Activated CD8-positive, alpha-beta T cell treated with anti-CD3 and anti-CD28 coated beads for 36 hours (primary cell): Measurements from ENCODE around the gene MIA3. TPM values are rescaled to one million over a fixed set of nuclear protein-coding genes. Genes with fewer than 3 reads are reported as not detected.

Source experiments
- ATAC-seq: fragments of 200-7000 bp; cut with Tn5 transposase; one replicate; pipeline ENCODE4 v1.10.0; 2021; ENCODE audit warnings: mild to moderate bottlenecking, moderate library complexity
- CTCF ChIA-PET: fragments of 350-600 bp; sonication (Branson Sonifier 250); formaldehyde crosslinking; loops from one replicate; lab custom pipeline; 2021; ENCODE audit warnings: antibody characterized with exemption; lab: Charles Lee
- POLR2A ChIA-PET: fragments of 350-600 bp; sonication (Branson Sonifier 250); formaldehyde crosslinking; loops from one replicate; lab custom pipeline; 2021; ENCODE audit warnings: antibody characterized with exemption; lab: Charles Lee
- DNase-seq: peaks from one replicate; pipeline ENCODE4 v3.0.0-alpha.2; 2020
- H3K27ac Mint-ChIP-seq: one replicate; pipeline ENCODE4 v1.8.0; 2021; ENCODE audit warnings: mild to moderate bottlenecking, mixed read lengths
- H3K27me3 Mint-ChIP-seq: one replicate; pipeline ENCODE4 v1.8.0; 2021; ENCODE audit warnings: mixed read lengths
- H3K36me3 Mint-ChIP-seq: one replicate; pipeline ENCODE4 v1.8.0; 2021; ENCODE audit warnings: low read depth, mixed read lengths
- H3K4me1 Mint-ChIP-seq: one replicate; pipeline ENCODE4 v1.8.0; 2021; ENCODE audit warnings: low read depth, mixed read lengths
- H3K4me3 Mint-ChIP-seq: one replicate; pipeline ENCODE4 v1.8.0; 2021; ENCODE audit warnings: mild to moderate bottlenecking, moderate library complexity, mixed read lengths
- H3K9me3 Mint-ChIP-seq: one replicate; pipeline ENCODE4 v1.8.0; 2021; ENCODE audit warnings: mixed read lengths
- CTCF ChIP-seq: fragments of 200-600 bp; IDR thresholded peaks from one replicate; pipeline ENCODE4 v1.8.0; 2022; ENCODE audit warnings: antibody characterized with exemption, mild to moderate bottlenecking
- intact Hi-C: fragments of 100-400 bp; cut with micrococcal nuclease; formaldehyde crosslinking; loops from one replicate; pipeline ENCODE4 v1.10.0; 2022
- total RNA-seq, 2 experiments: library from RNA; stranded (reverse); gene quantifications; one replicate each; pipeline ENCODE4 v1.2.3, GENCODE V29; 2021

Gene MIA3
- total RNA-seq, 2 experiments from 2014 or later, result 43.1 to 44.1 TPM

- Mint-ChIP-seq H3K27me3 (no peaks in the 10 kb centered on the region), H3K4me3 (no peak overlapping the region), H3K36me3 (peaks cover 69% of the 10 kb centered on the region), H3K27ac (peak overlapping the region; percentile 88), H3K4me1 (peaks cover 57% of the 10 kb centered on the region), H3K9me3 (no peaks in the 10 kb centered on the region)
- CTCF ChIA-PET, result interaction anchor here (1.2 to 3.1 kb wide), 5 partner anchors 8 to 432 kb away, joined by 3 to 16 read pairs (median 9); no protein-coding TSS in a partner anchor
- DNase-seq, result no peak
- POLR2A ChIA-PET, result interaction anchor here (1.8 to 3.1 kb wide), 3 partner anchors 8 to 60 kb away, joined by 5 to 33 read pairs (median 23); partner anchors contain the start of genes AIDA and BROX
- intact Hi-C loops, result no loop called here
- ATAC-seq, result no peak
- TF ChIP-seq CTCF, result no peak
These were observed 34.8 kb downstream of the MIA3 start for GRCh38 chr1:222652676-222653075.

- Mint-ChIP-seq H3K4me1 (peaks cover 54% of the 10 kb centered on the region), H3K36me3 (peaks cover 74% of the 10 kb centered on the region), H3K9me3 (no peaks in the 10 kb centered on the region), H3K27me3 (no peaks in the 10 kb centered on the region), H3K27ac (peak overlapping the region; percentile 88), H3K4me3 (no peak overlapping the region)
- ChIA-PET CTCF (interaction anchor here (1.2 to 3.1 kb wide), 5 partner anchors 8 to 432 kb away, joined by 3 to 16 read pairs (median 9); no protein-coding TSS in a partner anchor), POLR2A (interaction anchor here (0.6 to 3.1 kb wide), 4 partner anchors 9 to 144 kb away, joined by 3 to 33 read pairs (median 14); partner anchors contain the start of genes AIDA and BROX)
- peak; percentile 73 for ATAC-seq
- peak; percentile 56 for DNase-seq
- no peak for TF ChIP-seq CTCF
- intact Hi-C loops, result no loop called here
These were observed 35.4 kb downstream of the MIA3 start for GRCh38 chr1:222653178-222653827.

- ChIA-PET POLR2A (interaction anchor here (0.6 to 3.1 kb wide), 3 partner anchors 10 to 58 kb away, joined by 3 to 33 read pairs (median 23); partner anchors contain the start of genes AIDA and BROX), CTCF (interaction anchor here (0.7 to 3.1 kb wide), 5 partner anchors 10 to 62 kb away, joined by 3 to 16 read pairs (median 3); no protein-coding TSS in a partner anchor)
- peak; percentile 85 for ATAC-seq
- no peaks in the 10 kb centered on the region for H3K9me3 Mint-ChIP-seq
- H3K27me3 Mint-ChIP-seq, result no peaks in the 10 kb centered on the region
- H3K27ac Mint-ChIP-seq, result peak overlapping the region; percentile 88
- intact Hi-C loops, result loop anchor here (1.0 to 5.0 kb wide), 2 partner anchors 11 to 57 kb away; partner anchors contain the start of genes AIDA and BROX
- H3K4me3 Mint-ChIP-seq, result peak overlapping the region; percentile 38
- peak; percentile 16 for TF ChIP-seq CTCF
- H3K36me3 Mint-ChIP-seq, result peaks cover 82% of the 10 kb centered on the region
- DNase-seq, result peak; percentile 86
- peaks cover 56% of the 10 kb centered on the region for H3K4me1 Mint-ChIP-seq
These were observed 37.0 kb downstream of the MIA3 start for GRCh38 chr1:222654849-222655248.

GRCh38 chr1:222656391-222657155, 38.7 kb downstream of the MIA3 start:
- H3K27ac Mint-ChIP-seq, result peak overlapping the region; percentile 68
- H3K4me3 Mint-ChIP-seq, result no peak overlapping the region
- intact Hi-C loops, result loop anchor here (5.0 kb wide), 1 partner anchor 56 kb away; the partner anchor contains the start of genes AIDA and BROX
- DNase-seq (no peak), ATAC-seq (no peak)
- TF ChIP-seq CTCF, result no peak
- H3K9me3 Mint-ChIP-seq, result no peaks in the 10 kb centered on the region
- H3K36me3 Mint-ChIP-seq, result peaks cover 82% of the 10 kb centered on the region
- ChIA-PET POLR2A (interaction anchor here (1.0 kb wide), 2 partner anchors 12 to 56 kb away, joined by 3 to 4 read pairs; partner anchors contain the start of genes AIDA and BROX), CTCF (no interaction called here)
- H3K4me1 Mint-ChIP-seq, result peaks cover 58% of the 10 kb centered on the region
- no peaks in the 10 kb centered on the region for H3K27me3 Mint-ChIP-seq
